VCaP (cell line): ENCODE measurements around the gene SH3PXD2A.
A peak's percentile ranks its signal among the peaks of the same experiment; 100 is the strongest.

Experiments
- H3K27ac ChIP-seq: fragments of 450-650 bp; 2 replicates; pipeline ENCODE4 v1.5.1; 2017
- TF ChIP-seq, protein P1 (sequence below): fragments of 450-650 bp; conservative IDR thresholded peaks from 2 replicates; pipeline ENCODE4 v1.5.1; 2017; ENCODE audit warnings: mild to moderate bottlenecking, moderate library complexity

SH3PXD2A gene

DNA sequence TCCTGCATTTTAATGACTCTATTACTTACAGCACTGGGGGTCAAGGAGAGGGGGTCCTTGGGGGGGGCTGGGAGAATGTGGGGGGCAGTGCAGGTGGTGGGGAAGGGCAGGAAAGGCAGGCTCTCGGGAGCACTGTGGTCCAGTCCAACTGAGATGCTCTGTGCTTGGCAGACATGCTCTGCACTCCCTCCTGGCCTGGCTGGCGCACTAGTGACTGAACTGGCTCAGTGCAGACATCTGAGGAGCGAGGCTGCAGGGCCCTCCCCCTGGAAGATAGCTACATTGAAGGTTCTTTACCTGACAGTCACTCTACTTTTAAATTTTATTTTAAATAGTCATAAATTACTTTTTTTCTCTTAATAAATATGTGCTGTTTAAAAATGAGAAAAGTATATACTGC, 256.2 kb downstream of the SH3PXD2A start:
- H3K27ac ChIP-seq = peak overlapping the region; percentile 36; the same call in 1 of the 2 replicates
- TF ChIP-seq, protein P1, sequence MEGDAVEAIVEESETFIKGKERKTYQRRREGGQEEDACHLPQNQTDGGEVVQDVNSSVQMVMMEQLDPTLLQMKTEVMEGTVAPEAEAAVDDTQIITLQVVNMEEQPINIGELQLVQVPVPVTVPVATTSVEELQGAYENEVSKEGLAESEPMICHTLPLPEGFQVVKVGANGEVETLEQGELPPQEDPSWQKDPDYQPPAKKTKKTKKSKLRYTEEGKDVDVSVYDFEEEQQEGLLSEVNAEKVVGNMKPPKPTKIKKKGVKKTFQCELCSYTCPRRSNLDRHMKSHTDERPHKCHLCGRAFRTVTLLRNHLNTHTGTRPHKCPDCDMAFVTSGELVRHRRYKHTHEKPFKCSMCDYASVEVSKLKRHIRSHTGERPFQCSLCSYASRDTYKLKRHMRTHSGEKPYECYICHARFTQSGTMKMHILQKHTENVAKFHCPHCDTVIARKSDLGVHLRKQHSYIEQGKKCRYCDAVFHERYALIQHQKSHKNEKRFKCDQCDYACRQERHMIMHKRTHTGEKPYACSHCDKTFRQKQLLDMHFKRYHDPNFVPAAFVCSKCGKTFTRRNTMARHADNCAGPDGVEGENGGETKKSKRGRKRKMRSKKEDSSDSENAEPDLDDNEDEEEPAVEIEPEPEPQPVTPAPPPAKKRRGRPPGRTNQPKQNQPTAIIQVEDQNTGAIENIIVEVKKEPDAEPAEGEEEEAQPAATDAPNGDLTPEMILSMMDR = no peak

DNA sequence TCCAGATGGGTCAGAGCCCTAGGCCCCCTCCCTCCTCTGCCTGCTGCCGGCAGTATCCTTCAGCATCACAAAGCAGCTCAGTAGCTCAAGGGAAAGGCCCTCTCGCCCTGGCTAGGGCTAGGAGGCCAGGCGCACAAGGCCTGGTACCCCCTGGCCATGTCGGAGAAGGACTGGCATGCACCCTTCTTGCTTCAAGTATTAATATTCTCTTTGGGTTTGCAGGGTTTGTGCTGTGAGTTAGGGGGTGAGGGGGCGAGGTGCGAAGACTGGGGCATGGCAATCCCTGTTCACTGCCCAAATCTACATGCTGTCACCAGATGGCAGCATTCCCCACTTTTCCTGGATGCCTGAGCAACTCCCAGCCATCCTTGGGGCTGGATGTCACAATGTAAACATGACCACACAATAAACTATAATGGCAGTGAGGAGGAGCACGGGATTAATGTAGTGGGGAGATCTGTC, 256.7 kb downstream of the SH3PXD2A start:
- TF ChIP-seq, protein P1 = peak; percentile 86
- H3K27ac ChIP-seq = peak overlapping the region; percentile 36; the same call in 1 of the 2 replicates

DNA sequence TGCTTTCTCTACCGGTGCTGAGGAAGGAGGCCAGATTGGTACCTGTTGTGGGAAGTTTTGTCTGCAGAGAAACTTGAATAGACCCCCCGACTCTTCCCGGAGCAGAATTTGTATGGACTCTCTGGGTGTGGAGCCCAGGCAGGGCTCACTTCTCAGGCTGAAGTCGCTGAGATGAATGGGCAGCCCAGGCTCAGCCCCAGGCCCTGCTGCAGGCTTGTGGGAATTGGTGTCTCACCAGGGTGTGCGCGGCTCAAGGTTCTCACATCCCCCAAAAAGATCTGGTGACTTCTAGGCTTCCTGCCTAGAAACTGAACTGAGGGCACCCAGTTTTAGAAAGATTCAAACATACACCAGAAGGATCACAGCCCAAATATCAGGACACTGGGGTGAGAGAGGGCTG, 258.4 kb downstream of the SH3PXD2A start:
- TF ChIP-seq, protein P1 = no peak
- no peak overlapping the region for H3K27ac ChIP-seq

DNA sequence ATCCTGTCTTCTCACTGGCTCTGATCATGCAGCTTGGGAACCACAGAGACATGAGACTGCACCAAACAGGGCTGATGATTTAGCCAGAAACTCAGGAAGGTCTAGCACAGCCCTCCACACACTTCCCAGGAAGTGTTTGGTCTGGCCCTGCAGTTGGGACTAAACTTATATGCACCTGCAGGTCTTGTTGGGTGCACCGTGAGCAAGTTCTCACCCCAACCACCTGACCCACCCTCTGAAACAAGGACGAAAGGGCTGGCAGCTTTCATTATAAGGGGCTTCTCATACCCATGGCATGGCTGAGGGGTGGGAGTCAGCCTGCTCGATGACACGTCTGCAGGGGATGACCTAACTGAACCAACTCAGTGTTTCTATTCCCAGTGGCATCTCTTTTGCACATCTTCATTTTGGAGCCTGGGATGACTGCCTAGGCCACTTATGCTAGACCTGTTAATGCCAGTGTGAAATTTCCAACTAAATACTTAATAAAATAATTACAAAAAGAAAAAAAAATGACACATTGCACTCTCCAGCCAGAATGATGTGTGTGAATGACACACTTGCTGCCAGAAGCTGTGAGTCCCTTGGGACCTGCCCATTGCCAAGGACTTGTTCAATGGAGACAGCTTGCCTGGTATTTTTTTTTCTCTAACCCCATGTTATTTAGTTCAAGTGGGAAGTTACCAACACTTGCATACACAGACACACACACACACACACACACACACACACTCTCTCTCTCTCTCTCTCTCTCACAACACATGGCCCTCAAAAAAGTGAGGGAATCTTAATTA, 259.2 kb downstream of the SH3PXD2A start:
- no peak overlapping the region for H3K27ac ChIP-seq
- TF ChIP-seq, protein P1 = no peak

DNA sequence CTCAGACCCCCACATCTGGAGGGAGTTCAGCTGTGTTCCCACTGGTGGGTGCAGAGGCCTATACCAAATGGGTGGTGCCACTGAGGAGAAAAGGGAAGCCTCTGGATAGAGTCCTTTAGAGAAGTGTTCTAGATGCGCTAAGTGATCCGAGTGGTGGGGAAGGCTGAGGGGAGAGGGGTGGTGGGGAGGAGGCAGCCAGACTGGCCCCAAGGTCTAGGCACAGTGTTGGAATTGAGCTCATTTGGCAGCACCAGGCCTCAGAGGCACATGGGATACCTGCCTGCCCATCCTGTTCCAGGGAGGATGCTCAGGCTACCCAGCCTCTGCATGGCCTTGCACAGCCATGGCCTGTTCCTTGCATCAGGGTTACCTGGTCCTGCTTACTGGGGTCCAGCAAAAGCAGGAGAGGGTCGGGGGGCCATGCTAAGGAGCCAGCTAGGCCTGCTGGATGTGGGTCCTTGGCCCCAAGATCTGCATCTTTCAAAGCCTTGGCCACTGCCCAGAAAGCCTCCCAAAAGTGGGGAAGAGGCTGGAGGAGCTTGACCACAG, 262.3 kb downstream of the SH3PXD2A start:
- TF ChIP-seq, protein P1 = peak; percentile 43
- H3K27ac ChIP-seq = no peak overlapping the region

DNA sequence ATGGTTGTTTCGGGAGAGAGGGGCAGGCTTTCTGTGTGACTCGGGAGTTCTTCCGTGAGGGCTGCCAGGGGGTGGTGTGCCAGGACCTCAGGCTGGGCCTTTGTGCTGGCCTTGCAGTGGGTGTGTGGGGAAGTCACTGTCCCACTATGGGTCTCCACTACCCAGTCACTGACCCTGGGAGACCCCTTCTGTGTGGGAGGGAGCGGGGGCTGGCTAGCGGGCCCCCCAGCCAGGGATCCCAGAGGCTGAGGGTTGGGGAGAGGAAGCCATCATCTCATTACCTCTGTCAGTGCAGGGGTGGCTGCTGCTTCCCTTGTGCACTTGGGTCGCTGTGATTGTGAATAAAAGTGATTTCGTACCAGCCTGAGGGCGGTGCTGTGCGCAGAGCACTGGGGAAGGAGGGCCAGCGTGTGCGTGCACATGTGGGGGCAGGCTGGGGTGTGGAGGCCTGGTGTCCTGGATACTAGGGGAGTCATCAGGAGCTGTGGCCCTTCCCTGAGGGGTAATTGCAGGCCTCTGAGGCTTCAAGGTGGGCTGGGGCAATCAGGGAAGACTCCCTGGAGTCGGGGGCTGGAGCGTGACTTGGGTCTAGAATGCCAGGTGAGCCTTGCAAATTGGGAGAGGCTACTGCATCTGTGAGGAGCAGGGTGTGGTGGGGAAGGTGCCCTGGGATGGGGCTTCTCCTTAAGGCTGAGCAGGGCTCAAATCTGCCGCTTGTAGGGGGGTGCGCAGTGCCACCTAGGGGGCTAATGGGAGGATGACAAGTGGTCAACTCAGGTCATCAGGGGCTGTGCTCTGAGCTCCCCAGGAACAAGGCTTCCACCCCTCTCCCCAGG, 263.0 kb downstream of the SH3PXD2A start:
- TF ChIP-seq, protein P1 = peak; percentile 84
- no peak overlapping the region for H3K27ac ChIP-seq

DNA sequence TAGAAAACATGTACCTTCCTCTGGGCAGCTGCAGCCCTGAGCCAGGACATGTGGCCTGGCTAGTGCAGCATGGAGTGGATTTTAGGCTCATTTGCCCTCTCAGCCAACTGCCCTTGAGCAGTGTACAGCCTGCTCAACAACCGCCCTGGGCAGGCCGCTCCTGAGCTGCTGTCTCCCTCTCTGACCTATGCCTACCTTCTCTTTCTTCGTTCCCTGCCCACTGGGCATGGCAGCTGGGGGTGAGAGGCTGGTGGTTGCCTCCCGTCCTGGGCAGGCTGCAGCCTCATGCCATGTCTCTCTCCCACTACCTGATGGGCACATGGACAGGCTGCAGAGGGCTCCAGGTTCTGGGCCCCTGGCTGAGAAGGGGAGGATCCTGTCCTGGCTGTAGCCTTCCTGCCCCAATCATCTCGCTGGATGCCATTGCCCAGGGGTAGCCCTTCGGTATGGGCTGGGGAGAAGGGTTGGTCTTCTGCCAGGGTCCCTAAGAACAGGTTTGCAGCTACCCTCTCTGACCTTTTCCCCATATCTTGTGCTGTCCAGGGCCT, 264.6 kb downstream of the SH3PXD2A start:
- TF ChIP-seq, protein P1 = no peak
- no peak overlapping the region for H3K27ac ChIP-seq
